Memory B cell (primary cell): Measurements from ENCODE around the gene WNT10A.
"Not testable (repeated sequence)": the region's sequence is repeated elsewhere in the genome, so short reads cannot be mapped to it uniquely, and the experiment has no call there.

ENCODE experiments used
- ATAC-seq: fragments of 150-1000 bp; cut with Tn5 transposase; 2 replicates; pipeline ENCODE4 v1.10.0; 2021; ENCODE audit warnings: low read depth, mild to moderate bottlenecking, moderate library complexity
- DNase-seq, 2 donors: peaks; one replicate each; pipeline ENCODE4 v3.0.0; 2022; ENCODE audit warnings: low spot score in 2 of 2
- H3K27ac Mint-ChIP-seq: one replicate; pipeline ENCODE4 v1.8.0; 2022; ENCODE audit warnings: mild to moderate bottlenecking, moderate library complexity, mixed read lengths
- H3K27me3 Mint-ChIP-seq: one replicate; pipeline ENCODE4 v1.8.0; 2022; ENCODE audit warnings: mixed read lengths
- H3K36me3 Mint-ChIP-seq: one replicate; pipeline ENCODE4 v1.8.0; 2022; ENCODE audit warnings: mild to moderate bottlenecking, mixed read lengths
- H3K4me1 Mint-ChIP-seq: one replicate; pipeline ENCODE4 v1.8.0; 2022; ENCODE audit warnings: mixed read lengths
- H3K4me3 Mint-ChIP-seq: one replicate; pipeline ENCODE4 v1.8.0; 2022; ENCODE audit warnings: mild to moderate bottlenecking, moderate library complexity, mixed read lengths
- H3K9me3 Mint-ChIP-seq: one replicate; pipeline ENCODE4 v1.8.0; 2022; ENCODE audit warnings: mixed read lengths

WNT10A gene

GRCh38 chr2:218898109-218898878, 17.6 kb downstream of the WNT10A start:
- peak; percentile 87 to 97 for DNase-seq
- ATAC-seq = peak; percentile 16
- Mint-ChIP-seq H3K4me1 (peaks cover 36% of the 10 kb centered on the region), H3K9me3 (no peaks in the 10 kb centered on the region), H3K4me3 (peak overlapping the region; percentile 88), H3K36me3 (no peaks in the 10 kb centered on the region), H3K27me3 (peaks cover 16% of the 10 kb centered on the region), H3K27ac (peak overlapping the region; percentile 92)

DNA sequence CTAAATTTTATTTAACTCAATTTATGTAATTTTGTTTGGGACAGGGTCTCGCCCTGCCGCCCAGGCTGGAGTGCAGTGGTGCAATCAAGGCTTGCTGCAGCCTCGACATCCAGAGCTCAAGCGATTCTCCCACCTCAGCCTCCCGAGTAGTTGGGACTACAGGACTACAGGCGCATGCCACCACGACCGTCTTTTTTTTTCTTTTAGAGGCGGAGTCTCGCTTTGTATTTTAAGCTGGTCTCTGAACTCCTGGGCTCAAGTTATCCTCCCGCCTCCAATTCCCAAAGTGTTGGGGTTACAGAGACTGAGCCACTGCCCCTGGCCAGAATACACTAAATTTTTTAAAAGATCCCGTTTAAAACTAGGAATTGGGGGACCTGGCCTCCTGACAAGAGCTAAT, 18.5 kb downstream of the WNT10A start:
- Mint-ChIP-seq H3K27ac (no peak overlapping the region), H3K4me1 (peaks cover 27% of the 10 kb centered on the region), H3K4me3 (no peak overlapping the region), H3K36me3 (no peaks in the 10 kb centered on the region), H3K9me3 (no peaks in the 10 kb centered on the region), H3K27me3 (peaks cover 19% of the 10 kb centered on the region)
- no peak for ATAC-seq
- DNase-seq = no peak

GRCh38 chr2:218902427-218902826, 21.8 kb downstream of the WNT10A start:
- H3K27ac Mint-ChIP-seq = no peak overlapping the region
- no peaks in the 10 kb centered on the region for H3K36me3 Mint-ChIP-seq
- peaks cover 10% of the 10 kb centered on the region for H3K4me1 Mint-ChIP-seq
- H3K9me3 Mint-ChIP-seq = no peaks in the 10 kb centered on the region
- no peak overlapping the region for H3K4me3 Mint-ChIP-seq
- no peak for DNase-seq
- peaks cover 24% of the 10 kb centered on the region for H3K27me3 Mint-ChIP-seq
- no peak for ATAC-seq

DNA sequence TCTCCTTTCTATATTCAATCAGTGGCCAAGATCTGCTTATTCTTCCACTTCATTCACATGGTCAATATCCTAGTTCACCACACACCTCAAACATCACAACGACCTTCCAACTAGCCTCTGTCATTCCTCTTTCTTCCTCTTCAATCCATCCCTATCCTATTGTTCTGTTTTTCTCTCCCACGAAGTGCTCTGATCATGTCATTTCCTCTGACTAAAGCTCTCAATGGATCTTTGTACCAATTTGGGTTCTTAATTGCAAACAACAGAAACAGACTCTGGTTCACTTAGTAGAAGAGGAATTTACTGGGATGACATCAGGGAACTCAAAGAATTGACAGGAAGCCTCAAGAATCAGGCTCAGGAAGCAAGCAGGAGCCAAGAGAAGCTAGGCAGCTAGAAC, 23.5 kb downstream of the WNT10A start:
- H3K27ac Mint-ChIP-seq = no peak overlapping the region
- no peak for ATAC-seq
- H3K27me3 Mint-ChIP-seq = peaks cover 24% of the 10 kb centered on the region
- no peaks in the 10 kb centered on the region for H3K9me3 Mint-ChIP-seq
- no peak for DNase-seq
- H3K4me1 Mint-ChIP-seq = peaks cover 3% of the 10 kb centered on the region
- H3K36me3 Mint-ChIP-seq = no peaks in the 10 kb centered on the region
- H3K4me3 Mint-ChIP-seq = no peak overlapping the region

DNA sequence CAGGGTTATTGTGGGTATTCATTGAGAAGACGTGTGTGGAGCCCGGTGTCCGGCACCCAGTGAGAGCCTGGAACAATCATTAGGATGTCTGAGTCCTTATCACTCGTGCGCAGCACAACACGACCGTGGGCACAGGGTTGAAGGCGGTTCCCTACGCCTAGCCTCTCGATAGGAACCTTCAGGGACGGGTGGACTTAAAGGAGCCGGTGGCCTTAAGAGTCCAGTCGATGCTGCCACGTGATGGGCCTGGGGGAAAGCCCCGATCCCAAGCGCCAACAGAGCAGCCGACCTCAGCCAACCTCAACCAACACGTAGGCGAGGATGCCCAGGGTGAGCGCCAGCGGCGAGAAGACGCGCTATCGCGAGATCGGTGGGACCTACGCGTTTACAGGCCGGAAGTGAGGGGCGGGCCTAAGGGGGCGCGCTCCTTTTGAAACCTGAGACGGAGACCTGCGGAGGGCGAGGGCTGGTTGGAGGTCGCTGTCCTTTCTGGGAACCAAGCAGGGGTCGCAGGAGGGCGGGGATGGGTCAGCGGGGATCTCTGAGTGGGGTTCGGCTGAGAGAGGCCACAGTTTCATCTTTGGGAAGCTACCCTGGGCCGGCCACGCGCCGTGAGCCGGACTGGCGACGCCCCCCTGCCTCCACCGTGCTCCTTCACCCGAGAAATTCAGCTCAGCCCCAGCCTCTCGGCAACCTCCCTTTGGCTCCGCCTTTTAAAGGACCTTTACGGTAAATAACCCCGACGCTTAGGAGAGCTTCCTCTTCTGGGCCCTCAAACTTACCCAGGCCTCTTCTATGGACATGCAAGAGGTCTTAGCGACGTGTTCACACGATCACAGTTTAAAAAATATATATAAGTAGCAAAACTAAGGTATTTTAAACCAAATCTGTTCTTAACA, 28.3 kb downstream of the WNT10A start:
- Mint-ChIP-seq H3K27ac (peak overlapping the region; percentile 51), H3K4me1 (no peaks in the 10 kb centered on the region), H3K27me3 (peaks cover 6% of the 10 kb centered on the region), H3K4me3 (peak overlapping the region; percentile 88), H3K36me3 (no peaks in the 10 kb centered on the region), H3K9me3 (no peaks in the 10 kb centered on the region)
- peak; percentile 81 to 89 for DNase-seq
- ATAC-seq = peak; percentile 97

GRCh38 chr2:218910741-218911140, 30.1 kb downstream of the WNT10A start:
- no peak overlapping the region for H3K27ac Mint-ChIP-seq
- no peak overlapping the region for H3K4me3 Mint-ChIP-seq
- no peaks in the 10 kb centered on the region for H3K4me1 Mint-ChIP-seq
- no peaks in the 10 kb centered on the region for H3K36me3 Mint-ChIP-seq
- ATAC-seq (no peak), DNase-seq (no peak)
- H3K9me3 Mint-ChIP-seq = no peaks in the 10 kb centered on the region
- peaks cover 4% of the 10 kb centered on the region for H3K27me3 Mint-ChIP-seq

DNA sequence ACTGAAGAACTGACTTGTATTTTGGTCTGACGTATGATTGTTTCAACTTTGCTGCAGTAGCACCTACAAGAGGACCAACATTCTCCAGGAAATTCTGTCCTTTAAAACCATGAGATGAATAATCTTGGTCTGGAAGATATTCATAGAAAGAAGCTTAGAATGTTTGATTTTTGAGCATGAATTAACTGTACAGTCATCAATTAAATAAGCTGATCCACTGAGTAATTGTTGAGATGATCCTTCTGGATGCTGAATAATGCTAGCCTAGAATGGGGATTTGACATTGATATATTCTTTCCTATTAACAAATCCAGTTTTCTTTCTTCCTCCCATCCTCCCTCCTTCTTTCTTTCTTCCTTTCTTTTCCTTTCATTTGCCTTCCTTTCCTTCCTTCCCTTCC, 39.9 kb downstream of the WNT10A start:
- peaks cover 10% of the 10 kb centered on the region for H3K9me3 Mint-ChIP-seq
- H3K36me3 Mint-ChIP-seq = peaks cover 7% of the 10 kb centered on the region
- ATAC-seq = no peak
- H3K27ac Mint-ChIP-seq = no peak overlapping the region
- H3K27me3 Mint-ChIP-seq = peaks cover 7% of the 10 kb centered on the region
- no peak for DNase-seq
- H3K4me3 Mint-ChIP-seq = no peak overlapping the region
- H3K4me1 Mint-ChIP-seq = peaks cover 2% of the 10 kb centered on the region

GRCh38 chr2:218924757-218925156, 44.1 kb downstream of the WNT10A start:
- Mint-ChIP-seq H3K36me3 (peaks cover 7% of the 10 kb centered on the region), H3K4me1 (peaks cover 2% of the 10 kb centered on the region), H3K9me3 (peaks cover 10% of the 10 kb centered on the region), H3K4me3 (no peak overlapping the region), H3K27ac (no peak overlapping the region), H3K27me3 (peaks cover 12% of the 10 kb centered on the region)
- DNase-seq = no peak
- ATAC-seq = no peak

- Mint-ChIP-seq H3K27me3 (peaks cover 12% of the 10 kb centered on the region), H3K9me3 (peaks cover 10% of the 10 kb centered on the region), H3K36me3 (peaks cover 7% of the 10 kb centered on the region), H3K4me1 (peaks cover 2% of the 10 kb centered on the region), H3K27ac (no peak overlapping the region), H3K4me3 (no peak overlapping the region)
- ATAC-seq (no peak), DNase-seq (no peak)
These were observed 44.8 kb downstream of the WNT10A start for GRCh38 chr2:218925434-218925833.

GRCh38 chr2:218927422-218927821, 46.8 kb downstream of the WNT10A start:
- Mint-ChIP-seq H3K27ac (no peak overlapping the region), H3K4me3 (no peak overlapping the region), H3K4me1 (peaks cover under 1% of the 10 kb centered on the region), H3K27me3 (peaks cover 11% of the 10 kb centered on the region), H3K9me3 (peaks cover 9% of the 10 kb centered on the region), H3K36me3 (peaks cover 6% of the 10 kb centered on the region)
- ATAC-seq (no peak), DNase-seq (no peak)

DNA sequence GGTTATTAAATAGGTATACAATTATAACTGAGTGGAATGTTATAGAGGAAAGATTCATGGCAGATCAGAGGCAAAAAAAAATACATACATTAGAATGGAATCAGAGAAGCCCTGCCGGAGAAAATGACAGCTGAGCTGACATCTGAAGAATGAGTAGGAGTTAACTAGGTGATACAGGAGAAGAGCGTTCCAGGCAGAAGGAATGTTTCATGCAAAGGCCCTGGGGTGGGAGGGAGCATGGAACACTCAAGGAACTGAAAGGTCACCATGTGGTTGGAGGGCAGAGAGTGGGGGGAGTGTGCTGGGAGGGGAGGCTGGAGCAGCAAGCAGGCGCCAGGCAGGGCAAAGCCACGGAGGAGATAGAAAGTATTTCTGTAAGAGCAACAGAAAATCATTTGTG, 47.2 kb downstream of the WNT10A start:
- Mint-ChIP-seq H3K4me1 (no peaks in the 10 kb centered on the region), H3K36me3 (peaks cover 6% of the 10 kb centered on the region), H3K27me3 (peaks cover 10% of the 10 kb centered on the region), H3K27ac (no peak overlapping the region), H3K9me3 (peaks cover 8% of the 10 kb centered on the region), H3K4me3 (no peak overlapping the region)
- ATAC-seq (no peak), DNase-seq (no peak)

DNA sequence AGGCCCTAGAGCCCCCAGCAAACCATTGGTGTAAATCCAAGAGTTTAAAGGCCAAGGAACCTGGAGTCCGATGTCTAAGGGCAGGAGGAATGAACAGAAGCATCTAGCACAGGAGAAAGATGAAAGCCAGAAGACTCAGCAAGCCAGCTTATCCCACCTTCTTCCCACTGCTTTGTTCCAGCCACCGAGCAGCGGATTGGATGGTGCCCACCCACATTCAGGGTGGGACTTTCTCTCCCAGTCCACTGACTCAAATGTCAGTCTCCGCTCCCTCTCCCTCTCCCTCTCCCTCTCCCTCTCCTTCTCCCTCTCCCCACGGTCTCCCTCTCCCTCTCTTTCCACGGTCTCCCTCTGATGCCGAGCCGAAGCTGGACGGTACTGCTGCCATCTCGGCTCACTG, 49.8 kb downstream of the WNT10A start:
- not testable (repeated sequence) for H3K9me3 Mint-ChIP-seq, DNase-seq, H3K27me3 Mint-ChIP-seq, H3K27ac Mint-ChIP-seq, ATAC-seq, H3K4me3 Mint-ChIP-seq, H3K36me3 Mint-ChIP-seq, H3K4me1 Mint-ChIP-seq

GRCh38 chr2:218931751-218932150, 51.1 kb downstream of the WNT10A start:
- not testable (repeated sequence) for H3K27ac Mint-ChIP-seq, DNase-seq, H3K4me3 Mint-ChIP-seq, ATAC-seq, H3K36me3 Mint-ChIP-seq, H3K4me1 Mint-ChIP-seq, H3K9me3 Mint-ChIP-seq
- peaks cover 11% of the 10 kb centered on the region for H3K27me3 Mint-ChIP-seq
